ENCODE results near the gene CLEC20A.

DNA sequence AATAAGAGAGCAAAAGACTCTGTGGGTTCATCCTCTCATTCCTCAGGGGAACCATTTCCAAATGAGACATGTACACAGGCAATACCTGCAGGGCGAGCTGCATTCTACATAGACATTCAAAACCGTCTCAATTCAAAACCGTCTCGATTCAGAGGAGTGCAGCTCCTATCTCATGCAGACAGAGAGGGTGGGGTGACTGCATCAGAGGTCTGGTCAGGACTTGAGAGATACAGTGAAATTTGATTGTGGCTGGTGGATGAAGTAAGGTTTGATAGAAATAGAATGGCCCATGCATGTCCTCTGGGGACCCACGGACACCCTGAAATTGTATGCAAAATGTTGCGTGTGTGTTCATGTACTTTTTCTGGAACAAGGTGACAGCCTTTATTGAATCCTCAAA, 43.4 kb upstream of the CLEC20A start:
- TF ChIP-seq POLR2AphosphoS5 (IDR thresholded peaks at IDR 0.05; ENCODE audit: low read depth, low read length) (no peak), TAF1 (IDR thresholded peaks at IDR 0.05; ENCODE audit: borderline replicate concordance, insufficient read depth, low read length) (no peak)

Data from PFSK-1 (cell line).